ENCODE results near the gene ACP2. TPM values are rescaled to one million over a fixed set of nuclear protein-coding genes. Genes with fewer than 3 reads are reported as not detected.
"Not testable (repeated sequence)": the region's sequence is repeated elsewhere in the genome, so short reads cannot be mapped to it uniquely, and the experiment has no call there.

Gene ACP2
- total RNA-seq, 1 donor from 2014 or later = 33.8 TPM

DNA sequence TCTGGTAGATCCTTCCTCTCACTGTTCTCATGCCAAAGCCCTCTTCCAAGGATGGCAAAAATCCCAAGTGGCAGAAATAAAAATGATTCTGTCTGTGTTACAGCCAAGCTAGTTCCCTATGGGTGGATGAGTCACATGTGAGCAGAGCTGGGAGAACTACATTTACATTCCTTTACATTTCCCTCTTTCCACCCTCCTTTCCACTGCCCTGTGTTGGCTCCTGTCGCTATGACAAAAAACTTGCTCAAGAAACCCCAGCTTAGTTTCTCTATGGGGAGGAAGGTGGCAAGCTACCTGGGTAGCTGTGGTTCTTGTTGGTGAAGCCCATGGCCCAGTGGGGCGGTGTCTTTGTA lies 44.0 kb downstream of the ACP2 start:
- intact Hi-C loops (cut with micrococcal nuclease) = no loop called here
- no peak for DNase-seq (ENCODE audit: low spot score)
- no peaks in the 10 kb centered on the region for H3K9me3 Mint-ChIP-seq
- no peaks in the 10 kb centered on the region for H3K4me1 Mint-ChIP-seq (ENCODE audit: low read depth)
- H3K27ac Mint-ChIP-seq = no peak overlapping the region
- no peak overlapping the region for H3K4me3 Mint-ChIP-seq
- peaks cover 5% of the 10 kb centered on the region for H3K27me3 Mint-ChIP-seq (ENCODE audit: insufficient read depth)
- no peaks in the 10 kb centered on the region for H3K36me3 Mint-ChIP-seq (ENCODE audit: low read depth)

DNA sequence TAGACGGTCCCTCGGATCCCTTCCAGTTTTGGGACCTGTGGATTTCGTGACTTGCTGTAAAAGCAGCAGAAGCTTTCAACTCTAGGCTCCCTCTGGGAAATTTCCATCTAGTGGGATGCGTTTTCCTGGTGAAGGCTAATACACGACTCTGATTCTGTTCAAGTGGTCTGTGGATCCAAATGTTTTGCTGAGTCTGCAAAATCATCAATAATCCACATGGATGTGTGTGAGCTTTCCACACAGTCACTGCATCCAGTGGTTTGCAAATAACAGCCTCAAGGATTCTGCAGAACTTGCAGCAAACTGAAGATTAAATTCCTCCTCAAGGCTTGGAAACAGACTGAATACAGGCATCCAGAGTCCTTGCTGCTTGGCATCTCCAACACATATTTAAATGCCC lies 46.0 kb downstream of the ACP2 start:
- Mint-ChIP-seq H3K36me3 (ENCODE audit: low read depth) (no peaks in the 10 kb centered on the region), H3K9me3 (no peaks in the 10 kb centered on the region), H3K27ac (no peak overlapping the region), H3K27me3 (ENCODE audit: insufficient read depth) (peaks cover 15% of the 10 kb centered on the region), H3K4me1 (ENCODE audit: low read depth) (no peaks in the 10 kb centered on the region), H3K4me3 (no peak overlapping the region)
- DNase-seq (ENCODE audit: low spot score) = no peak
- intact Hi-C loops (cut with micrococcal nuclease) = no loop called here

DNA sequence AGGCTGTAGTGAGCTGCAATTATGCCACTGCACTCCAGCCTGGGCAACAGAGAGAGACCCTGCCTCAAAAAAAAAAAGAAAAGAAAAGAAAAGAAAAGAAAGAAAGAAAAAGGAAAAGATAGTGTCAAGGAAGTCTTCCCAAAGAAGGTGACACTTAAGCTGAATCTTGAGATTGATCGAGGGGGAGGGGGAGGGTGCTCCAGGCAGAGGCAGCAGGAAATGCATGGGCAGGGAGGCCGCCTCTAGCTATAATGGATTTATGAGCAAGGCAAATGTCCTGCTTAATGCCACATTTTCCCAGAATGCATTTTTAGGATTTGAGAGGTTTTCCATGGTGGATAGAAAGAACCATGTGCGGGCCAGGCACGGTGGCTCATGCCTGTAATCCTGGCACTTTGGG lies 47.6 kb downstream of the ACP2 start:
- no peaks in the 10 kb centered on the region for H3K36me3 Mint-ChIP-seq (ENCODE audit: low read depth)
- H3K4me1 Mint-ChIP-seq (ENCODE audit: low read depth) = no peaks in the 10 kb centered on the region
- H3K4me3 Mint-ChIP-seq = no peak overlapping the region
- DNase-seq (ENCODE audit: low spot score) = no peak
- intact Hi-C loops (cut with micrococcal nuclease) = no loop called here
- H3K27me3 Mint-ChIP-seq (ENCODE audit: insufficient read depth) = peaks cover 16% of the 10 kb centered on the region
- no peaks in the 10 kb centered on the region for H3K9me3 Mint-ChIP-seq
- H3K27ac Mint-ChIP-seq = no peak overlapping the region

DNA sequence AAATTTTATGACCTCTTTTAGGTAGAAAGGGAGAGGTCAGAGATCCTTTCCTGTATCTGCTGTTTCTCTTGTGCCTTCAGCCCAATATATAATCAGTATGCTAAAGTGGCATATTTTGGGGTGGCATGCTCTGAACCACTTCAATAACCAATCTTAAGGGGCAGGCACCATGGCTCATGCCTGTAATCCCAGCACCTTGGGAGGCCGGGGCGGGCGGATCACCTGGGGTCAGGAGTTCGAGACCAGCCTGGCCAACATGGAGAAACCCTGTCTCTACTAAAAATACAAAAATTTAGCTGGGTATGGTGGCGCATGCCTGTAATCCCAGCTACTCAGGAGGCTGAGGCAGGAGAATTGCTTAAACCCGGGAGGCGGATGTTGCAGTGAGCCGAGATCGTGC lies 50.5 kb downstream of the ACP2 start:
- H3K4me3 Mint-ChIP-seq; H3K36me3 Mint-ChIP-seq (ENCODE audit: low read depth); intact Hi-C loops (cut with micrococcal nuclease); H3K27ac Mint-ChIP-seq; H3K4me1 Mint-ChIP-seq (ENCODE audit: low read depth); H3K9me3 Mint-ChIP-seq; DNase-seq (ENCODE audit: low spot score): not testable (repeated sequence)
- peaks cover 22% of the 10 kb centered on the region for H3K27me3 Mint-ChIP-seq (ENCODE audit: insufficient read depth)

DNA sequence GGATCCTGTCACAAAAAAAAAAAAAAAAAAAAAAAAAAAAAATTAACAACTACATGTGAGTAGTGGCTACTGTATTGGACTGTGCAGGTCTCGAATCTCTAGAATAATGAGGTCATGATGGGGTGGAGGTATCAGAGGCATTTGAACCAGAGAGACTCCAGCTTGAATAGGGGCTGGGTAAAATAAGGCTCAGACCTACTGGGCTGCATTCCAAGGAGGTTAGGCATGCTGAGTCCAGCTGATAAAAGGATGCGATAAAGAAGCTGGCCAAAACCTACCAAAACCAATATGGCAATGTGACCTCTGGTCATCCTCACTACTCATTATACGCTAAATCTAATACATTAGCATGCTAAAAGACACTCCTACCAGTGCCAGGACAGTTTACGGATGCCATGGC lies 56.5 kb downstream of the ACP2 start:
- no peak for DNase-seq (ENCODE audit: low spot score)
- H3K4me3 Mint-ChIP-seq = no peak overlapping the region
- no peaks in the 10 kb centered on the region for H3K4me1 Mint-ChIP-seq (ENCODE audit: low read depth)
- H3K27me3 Mint-ChIP-seq (ENCODE audit: insufficient read depth) = peaks cover 42% of the 10 kb centered on the region
- no peaks in the 10 kb centered on the region for H3K9me3 Mint-ChIP-seq
- no peak overlapping the region for H3K27ac Mint-ChIP-seq
- H3K36me3 Mint-ChIP-seq (ENCODE audit: low read depth) = no peaks in the 10 kb centered on the region
- intact Hi-C loops (cut with micrococcal nuclease) = no loop called here

DNA sequence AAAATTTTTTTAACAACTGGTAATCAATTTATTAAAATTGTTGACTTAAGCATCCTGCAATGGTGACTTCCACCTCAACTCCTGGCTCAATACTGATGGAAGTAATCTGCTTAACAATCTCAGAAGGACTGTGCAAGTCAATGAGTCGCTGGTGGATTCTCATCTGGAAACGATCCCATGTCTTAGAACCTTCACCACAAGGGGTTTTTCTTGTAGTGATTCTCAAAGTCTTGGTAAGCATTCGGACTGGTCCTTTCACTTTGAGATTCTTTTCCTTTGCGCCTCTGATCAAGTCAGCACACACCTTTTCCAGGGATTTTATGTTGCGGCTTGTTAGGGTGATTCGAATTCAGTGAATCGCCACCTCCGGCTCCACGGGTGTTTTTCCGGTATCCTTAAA lies 57.5 kb downstream of the ACP2 start:
- H3K27me3 Mint-ChIP-seq (ENCODE audit: insufficient read depth) = peaks cover 45% of the 10 kb centered on the region
- H3K4me3 Mint-ChIP-seq; H3K4me1 Mint-ChIP-seq (ENCODE audit: low read depth); H3K9me3 Mint-ChIP-seq; DNase-seq (ENCODE audit: low spot score); H3K36me3 Mint-ChIP-seq (ENCODE audit: low read depth); H3K27ac Mint-ChIP-seq; intact Hi-C loops (cut with micrococcal nuclease): not testable (repeated sequence)

Other genes starting within 250 kb of the ACP2 start
- gene ARFGAP2, start 71.9 kb downstream of the ACP2 start, total RNA-seq = 111 and 116 TPM in 2 replicates
- gene PACSIN3, start 62.4 kb downstream of the ACP2 start, total RNA-seq = 14.5 and 17.0 TPM in 2 replicates
- gene DDB2, start 33.8 kb downstream of the ACP2 start, total RNA-seq = 134 and 142 TPM in 2 replicates
- gene NR1H3, start 9.2 kb upstream of the ACP2 start, total RNA-seq = 8.5 and 9.9 TPM in 2 replicates
- gene MADD, start 21.3 kb upstream of the ACP2 start, total RNA-seq = 75.9 and 85.2 TPM in 2 replicates
- not detected in 2 replicates for gene MYBPC3, start 103.9 kb upstream of the ACP2 start, total RNA-seq
- gene SPI1, start 129.7 kb upstream of the ACP2 start, total RNA-seq = not detected in 2 replicates
- 15.5 and 16.2 TPM in 2 replicates for gene SLC39A13, start 159.8 kb upstream of the ACP2 start, total RNA-seq
- 219 and 222 TPM in 2 replicates for gene PSMC3, start 177.6 kb upstream of the ACP2 start, total RNA-seq
- gene RAPSN, start 200.3 kb upstream of the ACP2 start, total RNA-seq = 0.51 and 0.62 TPM in 2 replicates